Esophagus squamous epithelium (tissue), 5 donors: ENCODE data around the gene SPDYA. TPM values are rescaled to one million over a fixed set of nuclear protein-coding genes. Genes with fewer than 3 reads are reported as not detected.

Experiments
- DNase-seq: peaks from one replicate; lab custom pipeline; 2025; lab: John Stamatoyannopoulos, UW
- H3K27ac ChIP-seq, 4 donors: fragments of 200-600 bp; sonication (generic); one replicate each; pipeline ENCODE4 v1.5.1; 2016 to 2019; ENCODE audit warnings: mild to moderate bottlenecking in 1 of 4
- H3K27me3 ChIP-seq, 4 donors: fragments of 200-600 bp; sonication (generic); 1 replicate in 3 of 4; 2 replicates in 1 of 4; pipeline versions ENCODE4 v1.5.1 to v1.6.0; 2017 to 2021; ENCODE audit warnings: antibody characterized with exemption in 1 of 4
- H3K36me3 ChIP-seq, 3 donors: fragments of 200-600 bp; sonication (generic); one replicate each; pipeline ENCODE4 v1.5.1; 2016 to 2019
- H3K4me1 ChIP-seq, 3 donors: fragments of 200-600 bp; sonication (generic); one replicate each; pipeline ENCODE4 v1.5.1; 2017 to 2019
- H3K4me3 ChIP-seq, 4 donors: fragments of 200-600 bp; sonication (generic); 1 replicate in 3 of 4; 2 replicates in 1 of 4; pipeline ENCODE4 v1.5.1; 2016 to 2019; ENCODE audit warnings: mild to moderate bottlenecking in 2 of 4, moderate library complexity in 1 of 4
- H3K9me3 ChIP-seq, 3 donors: fragments of 200-600 bp; sonication (generic); one replicate each; pipeline ENCODE4 v1.5.1; 2016 to 2019
- CTCF ChIP-seq, 6 experiments: fragments of 450-650 bp in 4 of 6; fragments of 200-600 bp in 2 of 6; sonication (generic) in 2 of 6; IDR thresholded peaks; one replicate each; pipeline ENCODE4 v1.5.1; 2016 to 2019; ENCODE audit warnings: antibody characterized with exemption in 6 of 6, mild to moderate bottlenecking in 4 of 6, moderate library complexity in 4 of 6
- POLR2A ChIP-seq, 4 donors: fragments of 450-650 bp; IDR thresholded peaks; one replicate each; pipeline ENCODE4 v1.6.1; 2017; ENCODE audit warnings: antibody characterized with exemption in 4 of 4, mild to moderate bottlenecking in 4 of 4, moderate library complexity in 3 of 4
- WGBS, 2 donors: methylation state at CpG; one replicate each; pipeline ENCODE4 v1.1.5; 2018; 5-methylcytosine and 5-hydroxymethylcytosine counted together
- intact Hi-C: fragments of 100-400 bp; cut with DNase I; formaldehyde crosslinking; loops from one replicate; pipeline ENCODE4 v1.15.0; 2022
- total RNA-seq, 4 donors: library from RNA; depleted of rRNA; stranded (reverse); fragments of >200 nt; gene quantifications; one replicate each; pipeline ENCODE4 v1.1.0, GENCODE V29; 2016
- donor health status: DM: yes; HTN: yes; CAD: no.

SPDYA gene
- total RNA-seq, 4 donors from 2014 or later = 0.97 to 1.7 (median 1.4) TPM; not detected in 1

GRCh38 chr2:28880193-28880592, 69.6 kb downstream of the SPDYA start:
- no peak for DNase-seq
- TF ChIP-seq POLR2A (IDR thresholded peaks at IDR 0.05) (no peak), CTCF (IDR thresholded peaks at IDR 0.05) (no peak)
- Histone ChIP-seq H3K27me3 (peaks cover 0 to 29% (median 0%) of the 10 kb centered on the region in 4 donors), H3K9me3 (no peaks in the 10 kb centered on the region), H3K27ac (no peak overlapping the region), H3K4me1 (no peaks in the 10 kb centered on the region), H3K36me3 (no peaks in the 10 kb centered on the region), H3K4me3 (no peak overlapping the region)
- WGBS, 2 donors = 100% methylated on average over 1 of the region's 1 CpG
- intact Hi-C loops = no loop called here

DNA sequence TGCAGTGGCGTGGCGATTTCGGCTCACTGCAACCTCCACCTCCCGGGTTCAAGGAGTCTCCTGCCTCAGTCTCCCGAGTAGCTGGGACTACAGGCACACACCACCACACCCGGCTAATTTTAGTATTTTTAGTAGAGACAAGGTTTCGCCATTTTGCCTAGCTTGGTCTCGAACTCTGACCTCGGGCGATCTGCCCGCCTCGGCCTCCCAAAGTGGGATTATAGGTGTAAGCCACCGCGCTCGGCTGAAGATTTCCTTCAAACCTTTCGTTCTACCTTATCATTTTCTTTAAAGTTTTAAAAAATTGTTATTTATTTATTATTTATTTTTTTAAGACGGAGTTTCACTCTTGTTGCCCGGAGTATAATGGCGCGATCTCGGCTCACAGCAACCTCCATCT, 82.9 kb downstream of the SPDYA start:
- H3K27me3 ChIP-seq = no peaks in the 10 kb centered on the region
- no peak overlapping the region for H3K27ac ChIP-seq
- WGBS, 2 donors = 95 to 97% methylated on average over 21 of the region's 21 CpGs
- no peaks in the 10 kb centered on the region for H3K9me3 ChIP-seq
- no peak for TF ChIP-seq POLR2A (IDR thresholded peaks at IDR 0.05)
- no peak for TF ChIP-seq CTCF (IDR thresholded peaks at IDR 0.05)
- no peak for DNase-seq
- no peaks in the 10 kb centered on the region for H3K36me3 ChIP-seq
- no peak overlapping the region for H3K4me3 ChIP-seq
- intact Hi-C loops = no loop called here
- peaks cover 9 to 39% (median 24%) of the 10 kb centered on the region in 3 donors for H3K4me1 ChIP-seq

GRCh38 chr2:28894470-28895188, 84.0 kb downstream of the SPDYA start, which contains the start of gene WDR43:
Gene WDR43 (plus strand): TSS chr2:28894667. CDS start chr2:28894699, 32 bp downstream.
- H3K36me3 ChIP-seq = no peaks in the 10 kb centered on the region
- 0% methylated on average over 6 to 11 of the region's 79 CpGs for WGBS, 2 donors
- TF ChIP-seq CTCF (IDR thresholded peaks at IDR 0.05) = peak in 1 of 6 experiments; percentile 21
- TF ChIP-seq POLR2A (IDR thresholded peaks at IDR 0.05) = peak in 3 of 4 donors; percentile 71 to 83 (median 77)
- H3K4me3 ChIP-seq = peak within 1 kb of the TSS; percentile 96 to 100 (median 98)
- H3K9me3 ChIP-seq = no peaks in the 10 kb centered on the region
- H3K27ac ChIP-seq = peak within 1 kb of the TSS; percentile 88 to 96 (median 94)
- peaks cover 9 to 48% (median 25%) of the 10 kb centered on the region in 3 donors for H3K4me1 ChIP-seq
- intact Hi-C loops = no loop called here
- no peaks in the 10 kb centered on the region for H3K27me3 ChIP-seq
- DNase-seq = peak; percentile 87

DNA sequence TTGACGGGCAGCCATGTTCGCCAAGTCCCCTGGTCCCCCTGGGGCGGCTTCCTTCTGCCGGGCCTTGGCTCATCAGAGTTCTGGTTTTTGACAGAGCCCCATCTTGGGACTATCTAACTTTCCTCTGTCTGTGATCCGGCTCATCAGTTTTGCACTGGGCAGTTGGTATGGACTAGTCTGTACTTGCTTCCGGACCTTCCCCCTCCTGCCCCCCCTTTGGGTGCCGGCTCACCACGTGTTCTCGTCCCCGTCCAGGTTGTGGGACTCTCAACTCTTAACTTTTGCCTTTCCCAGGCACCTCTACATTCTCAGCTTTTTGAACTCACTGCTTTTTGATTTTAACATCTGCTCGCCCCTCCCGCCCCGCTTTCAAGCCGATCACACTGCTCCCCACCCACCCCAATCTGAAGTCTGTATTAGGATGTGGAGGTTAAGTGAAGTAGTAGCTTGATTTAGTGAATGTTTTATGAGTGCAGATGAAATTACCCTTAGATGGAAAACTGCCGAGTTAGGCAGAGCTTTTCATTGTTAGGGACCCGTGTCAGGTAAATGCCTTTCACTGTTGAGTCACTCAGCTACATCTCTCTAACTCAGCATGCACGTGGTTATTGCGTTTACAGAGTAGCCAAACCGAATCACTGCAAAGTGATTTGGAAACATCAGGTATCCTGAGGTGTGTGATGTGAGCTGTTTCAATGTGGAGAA, 84.7 kb downstream of the SPDYA start:
- intact Hi-C loops = no loop called here
- DNase-seq = peak; percentile 4
- Histone ChIP-seq H3K4me3 (peak overlapping the region; percentile 96 to 100 (median 98)), H3K9me3 (no peaks in the 10 kb centered on the region), H3K4me1 (peaks cover 9 to 48% (median 25%) of the 10 kb centered on the region in 3 donors), H3K27me3 (no peaks in the 10 kb centered on the region), H3K36me3 (no peaks in the 10 kb centered on the region), H3K27ac (peak overlapping the region; percentile 88 to 96 (median 94))
- WGBS, 2 donors = 1 to 2% methylated on average over 15 to 17 of the region's 19 CpGs
- TF ChIP-seq CTCF (IDR thresholded peaks at IDR 0.05) (no peak), POLR2A (IDR thresholded peaks at IDR 0.05) (no peak)

GRCh38 chr2:28896906-28897305, 86.3 kb downstream of the SPDYA start:
- no peaks in the 10 kb centered on the region for H3K9me3 ChIP-seq
- no peak for TF ChIP-seq POLR2A (IDR thresholded peaks at IDR 0.05)
- TF ChIP-seq CTCF (IDR thresholded peaks at IDR 0.05) = no peak
- peaks cover 9 to 61% (median 25%) of the 10 kb centered on the region in 3 donors for H3K4me1 ChIP-seq
- H3K4me3 ChIP-seq = no peak overlapping the region
- H3K27ac ChIP-seq = no peak overlapping the region
- H3K27me3 ChIP-seq = no peaks in the 10 kb centered on the region
- H3K36me3 ChIP-seq = peaks cover 0 to 5% (median 0%) of the 10 kb centered on the region in 3 donors
- no peak for DNase-seq
- intact Hi-C loops = no loop called here
- 28 to 30% methylated on average over 2 of the region's 2 CpGs for whole genome bisulfite sequencing, 2 donors
